Activated CD4-positive, alpha-beta T cell treated with anti-CD3 and anti-CD28 coated beads for 48 hours (primary cell): ENCODE data around the gene DSTYK.
"Not testable (repeated sequence)": the region's sequence is repeated elsewhere in the genome, so short reads cannot be mapped to it uniquely, and the experiment has no call there.

ENCODE experiments used
- DNase-seq: peaks from one replicate; pipeline ENCODE4 v3.0.0-alpha.2; 2020

DSTYK gene

DNA sequence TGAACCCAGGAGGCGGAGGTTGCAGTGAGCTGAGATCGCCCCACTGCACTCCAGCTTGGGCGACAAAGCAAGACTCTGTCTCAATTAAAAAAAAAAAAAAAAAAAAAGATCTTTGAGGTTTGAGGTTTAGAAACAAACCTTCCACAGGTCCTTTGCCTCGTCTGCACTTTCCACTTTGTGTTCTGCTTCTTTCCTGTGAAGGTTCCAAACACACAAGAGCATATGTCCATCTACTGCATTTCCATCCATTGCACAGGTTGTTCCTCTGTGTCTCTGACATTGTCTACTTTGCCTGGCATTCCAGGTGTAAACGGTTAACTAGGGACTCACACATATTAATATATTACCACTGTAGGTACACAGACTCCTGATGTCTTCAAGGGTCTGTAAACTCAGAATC, 40.1 kb downstream of the DSTYK start:
- DNase-seq: no peak

DNA sequence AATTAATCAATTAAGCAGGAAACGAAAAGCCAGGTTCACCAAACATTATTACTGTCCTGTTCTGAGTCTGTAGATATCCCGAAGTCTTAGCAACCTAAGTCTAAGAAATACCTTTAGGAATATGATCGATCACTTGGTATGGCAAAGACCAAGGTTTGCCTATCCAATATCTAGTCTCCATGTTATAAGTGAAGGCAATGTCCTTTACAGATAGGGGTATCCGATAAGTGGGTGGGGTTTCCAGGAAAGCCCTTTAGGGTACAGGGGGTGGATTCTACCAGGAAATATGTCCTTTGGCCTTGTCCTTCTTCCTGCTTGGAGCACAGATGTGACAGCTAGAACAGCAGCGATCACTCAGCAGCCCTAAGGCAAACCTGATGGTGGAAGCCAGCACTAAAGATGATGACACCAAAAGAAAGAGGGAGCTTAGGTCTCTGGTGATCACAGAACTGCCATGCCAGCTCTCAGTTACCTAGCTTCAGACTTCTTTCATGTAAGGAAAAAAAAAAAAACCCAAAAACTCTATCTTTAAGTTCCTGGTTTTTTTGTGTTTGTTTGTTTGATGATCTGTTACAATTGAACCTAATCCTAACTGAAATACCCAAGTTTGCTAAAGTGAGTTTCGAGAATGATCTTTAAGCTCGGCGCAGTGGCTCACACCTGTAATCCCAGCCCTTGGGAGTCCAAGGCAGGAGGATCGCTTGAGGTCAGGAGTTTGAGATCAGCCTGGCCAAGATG, 40.8 kb downstream of the DSTYK start:
- DNase-seq: no peak

GRCh38 chr1:205169248-205169647, 42.3 kb downstream of the DSTYK start:
- no peak for DNase-seq

DNA sequence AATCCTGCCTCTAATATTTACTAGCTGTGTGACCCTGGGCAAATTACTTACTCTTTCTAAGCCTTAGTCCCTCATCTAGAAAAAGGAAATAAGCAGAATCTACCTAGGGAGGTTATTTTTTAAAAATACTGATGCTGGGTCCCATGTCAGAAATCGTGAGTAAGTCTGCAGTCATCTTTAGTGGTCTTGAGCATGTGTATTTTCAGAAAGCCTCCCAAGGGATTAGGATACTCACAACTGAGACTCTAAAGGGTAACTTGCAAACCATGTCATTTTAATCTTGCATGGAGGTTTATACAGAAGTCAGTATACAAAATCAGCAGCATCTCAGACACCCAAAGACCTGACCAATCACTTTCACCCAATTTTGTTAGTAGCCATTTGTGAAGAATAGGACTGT, 43.2 kb downstream of the DSTYK start:
- no peak for DNase-seq

GRCh38 chr1:205162301-205162700, 49.2 kb downstream of the DSTYK start:
- DNase-seq: no peak

- no peak for DNase-seq
Observed at GRCh38 chr1:205161076-205161475, 50.4 kb downstream of the DSTYK start.

- DNase-seq: no peak
Observed at GRCh38 chr1:205158048-205158616, 53.4 kb downstream of the DSTYK start.

DNA sequence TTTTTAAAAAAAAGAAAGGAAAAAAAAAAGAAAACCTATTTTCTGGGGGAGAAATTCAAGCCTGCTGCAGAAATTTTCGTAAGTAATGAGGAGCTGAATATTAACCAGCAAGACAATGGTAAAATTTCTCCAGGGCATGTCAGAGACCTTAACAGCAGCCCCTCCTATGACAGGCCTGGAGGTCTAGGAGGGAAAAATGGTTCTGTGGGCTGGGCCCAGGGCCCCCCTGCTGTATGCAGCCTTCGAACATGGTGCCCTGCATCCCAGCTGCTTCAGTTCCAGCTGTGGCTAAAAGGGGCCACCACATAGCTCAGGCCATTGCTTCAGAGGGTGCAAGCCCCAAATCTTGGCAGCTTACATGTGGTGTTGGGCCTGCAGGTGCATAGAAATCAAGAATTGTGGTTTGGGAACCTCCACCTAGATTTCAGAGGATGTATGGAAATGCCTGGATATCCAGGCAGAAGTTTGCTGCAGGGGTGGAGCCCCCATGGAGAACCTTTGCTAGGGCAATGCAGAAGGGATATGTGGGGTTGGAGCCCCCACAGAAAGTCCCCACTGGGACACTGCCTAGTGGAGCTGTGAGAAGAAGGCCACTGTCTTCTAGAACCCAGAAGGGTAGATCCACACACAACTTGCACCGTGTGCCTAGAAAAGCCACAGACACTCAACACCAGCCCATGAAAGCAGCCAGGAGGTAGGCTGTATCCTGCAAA, 55.7 kb downstream of the DSTYK start:
- not testable (repeated sequence) for DNase-seq

DNA sequence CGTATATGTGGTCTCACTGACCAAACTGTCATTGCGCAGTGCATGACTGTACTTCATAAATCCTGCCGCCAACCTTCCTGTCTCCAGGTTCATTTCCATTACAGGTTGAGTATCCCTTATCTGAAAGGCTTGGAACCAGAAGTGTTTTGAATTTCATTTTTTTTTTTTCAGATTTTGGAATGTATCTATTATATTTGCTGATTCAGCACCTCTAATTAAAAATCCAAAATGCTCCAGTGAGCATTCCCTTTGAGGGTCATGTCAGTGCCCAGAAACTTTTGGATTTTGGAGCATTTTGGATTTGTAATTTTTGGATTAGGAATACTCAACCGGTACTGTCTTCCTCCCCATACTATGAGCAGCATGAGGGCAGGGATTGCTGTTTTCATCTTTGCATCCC, 59.0 kb downstream of the DSTYK start:
- DNase-seq: no peak

DNA sequence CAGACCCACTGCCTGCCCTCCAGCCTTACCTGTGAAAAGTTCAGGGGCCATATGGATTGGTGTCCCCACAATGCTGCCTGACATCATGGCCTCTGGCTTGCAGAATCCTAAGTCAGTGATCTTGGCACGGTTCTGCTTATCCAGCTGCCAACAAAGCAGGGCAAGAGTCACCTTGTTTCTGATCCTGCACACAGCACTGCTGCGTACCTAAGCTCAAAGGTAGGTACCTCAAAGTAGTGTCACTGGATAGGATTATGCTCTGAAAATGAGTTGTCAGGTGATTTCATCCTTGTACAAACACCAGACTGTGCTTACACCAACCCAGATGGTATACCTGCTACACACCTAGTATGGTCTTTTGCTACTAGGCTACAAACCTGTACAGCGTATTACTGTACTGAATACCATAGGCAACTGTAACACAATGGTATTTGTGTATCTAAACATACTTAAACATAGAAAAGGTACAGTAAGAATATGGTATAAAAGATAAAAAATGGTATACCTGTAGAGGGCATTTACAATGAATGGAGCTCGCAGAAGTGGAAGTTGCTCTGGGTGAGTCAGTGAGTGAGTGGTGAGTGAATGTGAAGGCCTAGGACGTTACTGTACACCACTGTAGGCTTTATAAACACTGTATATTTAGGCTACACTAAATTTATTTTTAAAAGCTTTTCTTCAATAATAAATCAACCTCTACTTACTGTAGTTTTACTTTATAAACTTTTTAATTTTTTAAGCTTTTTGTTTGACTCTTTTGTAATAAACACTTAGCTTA, 60.7 kb downstream of the DSTYK start:
- no peak for DNase-seq

- DNase-seq: no peak
Observed at GRCh38 chr1:205147191-205147835, 64.2 kb downstream of the DSTYK start.

DNA sequence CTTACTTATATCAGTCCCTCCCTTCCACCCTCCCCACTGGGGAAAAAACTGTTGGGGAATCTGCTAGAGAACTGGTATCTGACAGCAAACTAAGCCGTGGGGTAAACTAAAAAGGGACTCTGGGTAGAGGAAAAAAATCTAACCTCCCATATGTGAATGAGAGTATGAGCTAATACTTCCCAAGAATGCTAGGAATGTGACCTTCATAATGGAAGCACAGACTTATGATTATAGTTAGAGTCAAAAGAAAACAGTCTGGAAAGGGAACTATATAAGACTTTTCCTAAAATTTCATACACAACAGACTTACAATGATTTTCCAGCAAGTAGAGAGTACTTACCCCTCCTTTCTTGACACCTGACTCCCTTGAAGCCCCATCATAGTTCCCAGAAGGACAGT, 66.8 kb downstream of the DSTYK start:
- no peak for DNase-seq

- DNase-seq: no peak
Observed at GRCh38 chr1:205144046-205144720, 67.3 kb downstream of the DSTYK start.

DNA sequence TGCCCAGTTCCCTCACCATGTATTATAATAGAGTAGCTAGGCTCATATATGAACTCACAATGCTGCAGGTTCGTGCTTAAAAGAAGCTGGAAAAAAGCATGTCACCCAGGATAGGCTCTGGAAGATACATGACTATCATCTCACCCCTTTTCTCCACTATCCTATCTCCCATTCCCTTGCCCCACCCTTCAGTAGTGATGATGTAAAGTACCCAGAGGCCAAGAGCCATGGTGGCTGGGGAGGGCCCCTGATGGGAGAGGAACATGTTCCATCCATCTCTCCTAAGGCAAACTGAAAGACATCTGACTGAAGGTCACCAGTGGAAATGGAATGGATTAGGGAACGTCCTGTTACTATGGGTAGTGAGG, 69.4 kb downstream of the DSTYK start:
- no peak for DNase-seq

DNA sequence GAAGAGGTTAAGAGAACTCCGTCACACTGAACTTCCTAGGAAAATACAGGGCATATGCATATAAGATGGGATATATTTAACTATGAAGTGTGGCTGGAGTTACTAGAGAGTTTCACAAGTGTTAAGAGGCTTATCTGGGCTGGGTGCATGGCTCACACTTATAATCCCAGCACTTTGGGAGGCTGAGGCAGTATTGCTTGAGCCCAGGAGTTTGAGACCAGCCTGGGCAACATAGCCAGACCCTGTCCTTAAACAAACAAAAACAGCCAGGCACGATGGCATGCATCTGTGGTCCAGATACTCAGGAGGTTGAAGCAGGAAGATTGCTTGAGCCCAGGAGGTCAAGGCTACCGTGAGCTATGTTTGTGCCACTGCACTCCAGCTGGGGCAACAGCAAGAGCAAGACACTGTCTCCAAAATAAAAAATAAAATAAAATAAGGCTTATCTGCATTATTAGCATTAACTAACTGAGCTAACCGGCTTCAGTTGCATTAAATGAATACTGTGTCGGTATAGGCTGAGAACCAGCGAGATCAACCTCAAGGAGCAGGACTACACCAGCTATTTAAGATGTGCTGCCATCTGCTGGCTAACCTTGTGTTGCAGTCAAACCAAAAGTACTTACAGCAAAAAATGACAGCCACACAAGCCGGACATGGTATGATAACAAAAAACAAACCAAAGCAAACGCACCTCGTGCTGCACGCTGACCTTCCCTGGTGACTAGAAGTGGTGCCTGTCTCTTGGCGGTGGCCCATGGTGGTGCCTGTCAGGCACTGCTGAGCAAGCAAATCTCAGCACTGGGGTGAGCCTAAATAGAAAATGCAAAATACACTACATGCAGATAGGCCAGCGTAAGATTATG, 70.0 kb downstream of the DSTYK start:
- DNase-seq: peak; percentile 85

DNA sequence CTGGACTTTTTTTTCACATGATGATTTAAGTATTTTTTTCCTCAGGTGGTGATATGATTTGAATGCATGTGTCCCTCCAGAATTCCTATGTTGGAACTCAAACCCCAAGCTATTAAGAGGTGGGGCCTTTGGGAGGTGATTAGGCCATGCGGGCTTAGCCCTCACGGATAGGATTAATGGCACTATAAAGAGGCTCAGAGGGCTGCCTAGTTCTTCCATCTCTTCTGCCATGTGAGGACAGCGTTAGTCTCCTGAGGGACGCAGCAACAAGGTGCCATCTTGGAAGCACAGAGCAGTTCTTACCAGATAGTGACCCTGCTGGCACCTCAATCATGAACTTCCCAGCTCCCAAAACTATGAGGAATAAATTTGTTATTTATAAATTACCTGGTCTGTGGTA, 71.4 kb downstream of the DSTYK start:
- DNase-seq: no peak

GRCh38 chr1:205137901-205138300, 73.6 kb downstream of the DSTYK start:
- DNase-seq: no peak

GRCh38 chr1:205133287-205133686, 78.2 kb downstream of the DSTYK start:
- no peak for DNase-seq

DNA sequence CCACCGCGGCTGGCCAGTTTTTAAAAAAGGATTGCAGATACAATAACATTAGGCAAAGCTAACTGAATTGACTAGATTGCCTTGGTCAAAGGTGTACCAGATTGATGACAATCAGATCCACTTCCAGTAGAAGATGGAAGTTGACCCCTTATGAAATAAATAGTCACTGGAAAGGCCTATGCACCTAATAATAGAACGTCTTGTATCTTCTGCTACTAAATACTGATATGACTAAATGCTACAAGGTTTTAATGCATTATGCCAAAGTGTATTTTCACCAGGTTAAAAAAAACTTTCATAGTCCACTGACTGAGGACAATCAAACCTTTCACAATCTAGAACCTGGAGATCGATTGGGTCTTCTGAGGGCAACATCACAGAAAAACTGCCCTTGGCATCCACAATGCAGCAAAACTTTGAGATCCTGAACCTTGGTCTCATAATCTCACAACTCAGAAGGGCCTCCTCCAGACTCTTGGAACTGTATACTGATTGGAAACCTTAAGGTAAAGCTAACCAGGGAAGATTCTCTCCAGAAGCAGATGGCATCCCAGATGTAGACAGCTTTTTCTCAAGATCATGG, 82.0 kb downstream of the DSTYK start:
- DNase-seq: no peak

- no peak for DNase-seq
Observed at GRCh38 chr1:205128050-205128449, 83.5 kb downstream of the DSTYK start.

- no peak for DNase-seq
Observed at GRCh38 chr1:205127646-205128045, 83.9 kb downstream of the DSTYK start.
